GM12878 (cell line): ENCODE measurements around the gene GIGYF2. TPM values are rescaled to one million over a fixed set of nuclear protein-coding genes. Genes with fewer than 3 reads are reported as not detected.

Source experiments
- ATAC-seq: fragments of 200-7000 bp; cut with Tn5 transposase; 3 replicates; pipeline ENCODE4 v1.9.1; 2020; ENCODE audit warnings: mild to moderate bottlenecking, moderate library complexity
- BruUV-seq: library from RNA; stranded (reverse); fragments of 400-500 nt; replicated peaks from 2 replicates; lab custom pipeline; 2021; lab: Mats Ljungman, UMichigan
- CTCF ChIA-PET: fragments of 300-600 bp; sonication (Branson Sonifier 250); formaldehyde crosslinking; extraction: SDS; loops from one replicate; lab custom pipeline; 2021; ENCODE audit warnings: inconsistent platforms; lab: Yijun Ruan, JAX
- POLR2A ChIA-PET: fragments of 350-600 bp; formaldehyde crosslinking; extraction: SDS; loops from one replicate; lab custom pipeline; 2021; ENCODE audit warnings: inconsistent platforms; lab: Charles Lee
- RAD21 ChIA-PET: fragments of 300-600 bp; sonication (Branson Sonifier 250); formaldehyde crosslinking; loops from one replicate; lab custom pipeline; 2023; ENCODE audit warnings: antibody characterized with exemption; ENCODE audit not compliant: unreplicated experiment; lab: Charles Lee
- SMC1A ChIA-PET: fragments of 300-600 bp; sonication (Branson Sonifier 250); formaldehyde crosslinking; loops from one replicate; lab custom pipeline; 2023; ENCODE audit not compliant: unreplicated experiment, uncharacterized antibody; lab: Charles Lee
- DNase-seq: peaks from one replicate; pipeline ENCODE4 v3.0.0-alpha.2; 2011; ENCODE audit warnings: low read depth, low spot score
- FAIRE-seq: peaks from 3 replicates; lab custom pipeline; 2011; peaks lifted over from hg19 to GRCh38; lab: Jason Lieb, UNC
- H2AFZ ChIP-seq: 2 replicates; pipeline ENCODE4 v1.6.0; 2011; ENCODE audit warnings: low read depth, low read length, control low read depth; ENCODE audit not compliant: control insufficient read depth
- H3K27ac ChIP-seq: 2 replicates; pipeline ENCODE4 v1.5.1; 2011; ENCODE audit warnings: control low read depth; ENCODE audit not compliant: control insufficient read depth, insufficient read depth
- H3K27me3 ChIP-seq, 2 experiments: replicated peaks in 1 of 2; 2 replicates each; pipeline versions ENCODE4 v1.6.0 to v1.6.1; 2011; ENCODE audit warnings: low read length in 1 of 2; ENCODE audit not compliant: control insufficient read depth in 2 of 2, insufficient read depth in 2 of 2
- H3K36me3 ChIP-seq, 2 experiments: 2 replicates each; pipeline ENCODE4 v1.5.1; 2011; ENCODE audit warnings: low read length in 1 of 2; ENCODE audit not compliant: control insufficient read depth in 2 of 2, insufficient read depth in 2 of 2
- H3K4me1 ChIP-seq: 2 replicates; pipeline ENCODE4 v1.6.1; 2011; ENCODE audit warnings: mild to moderate bottlenecking, low read length, moderate library complexity, mixed read lengths; ENCODE audit not compliant: control insufficient read depth, insufficient read depth
- H3K4me2 ChIP-seq: 2 replicates; pipeline ENCODE4 v1.6.0; 2011; ENCODE audit warnings: control low read depth; ENCODE audit not compliant: control insufficient read depth, insufficient read depth
- H3K4me3 ChIP-seq: fragments of 200-600 bp; sonication (generic); 2 replicates; pipeline ENCODE4 v1.5.1; 2016
- H3K79me2 ChIP-seq: 2 replicates; pipeline ENCODE4 v1.6.0; 2011; ENCODE audit warnings: low read length; ENCODE audit not compliant: control insufficient read depth, insufficient read depth
- H3K9ac ChIP-seq: 2 replicates; pipeline ENCODE4 v1.8.0; 2011; ENCODE audit warnings: low read length, control low read depth, mixed read lengths; ENCODE audit not compliant: control insufficient read depth, insufficient read depth
- H3K9me3 ChIP-seq: replicated peaks from 3 replicates; pipeline ENCODE4 v1.5.1; 2011; ENCODE audit warnings: mild to moderate bottlenecking, low read length; ENCODE audit not compliant: control insufficient read depth, insufficient read depth
- H4K20me1 ChIP-seq: 2 replicates; pipeline ENCODE4 v1.6.0; 2011; ENCODE audit not compliant: control insufficient read depth, insufficient read depth
- ATF3 ChIP-seq: IDR thresholded peaks from 2 replicates; pipeline ENCODE4 v1.6.1; 2011; ENCODE audit warnings: low read depth, mild to moderate bottlenecking, low read length, moderate library complexity, borderline replicate concordance; ENCODE audit errors: extremely low read depth
- CTCF ChIP-seq, 3 experiments: IDR thresholded peaks in 2 of 3; conservative IDR thresholded peaks in 1 of 3; 2 replicates each; pipeline ENCODE4 v1.5.1; 2011; ENCODE audit warnings: low read depth in 3 of 3, low read length in 3 of 3, mild to moderate bottlenecking in 3 of 3, control low read depth in 2 of 3, moderate library complexity in 2 of 3, inconsistent platforms in 1 of 3, mixed read lengths in 1 of 3; ENCODE audit not compliant: control insufficient read depth in 2 of 3, insufficient read depth in 1 of 3; ENCODE audit errors: extremely low read depth in 1 of 3
- EGR1 ChIP-seq, 2 experiments: IDR thresholded peaks; 1 replicate in 1 of 2; 2 replicates in 1 of 2; pipeline ENCODE4 v1.6.1; 2011 to 2012; ENCODE audit warnings: low read depth in 2 of 2, low read length in 2 of 2, borderline replicate concordance in 1 of 2, mild to moderate bottlenecking in 1 of 2, moderate library complexity in 1 of 2
- ESRRA ChIP-seq: IDR thresholded peaks from 2 replicates; pipeline ENCODE4 v1.6.1; 2012; ENCODE audit warnings: mild to moderate bottlenecking, low read length, improper control_type of control experiment
- GATAD2B ChIP-seq: fragments of 450-650 bp; conservative IDR thresholded peaks from 2 replicates; pipeline ENCODE4 v1.6.1; 2017; ENCODE audit warnings: low read depth, mild to moderate bottlenecking, moderate library complexity
- RAD21 ChIP-seq: IDR thresholded peaks from 2 replicates; pipeline ENCODE4 v1.6.1; 2011; ENCODE audit warnings: mild to moderate bottlenecking, low read depth, low read length, moderate library complexity; ENCODE audit not compliant: insufficient read depth
- TBL1XR1 ChIP-seq: IDR thresholded peaks from 2 replicates; pipeline ENCODE4 v1.6.1; 2012; ENCODE audit warnings: low read depth, low read length, improper control_type of control experiment
- WGBS: methylation state at CpG from one replicate; pipeline ENCODE4 v1.1.6; 2016; ENCODE audit warnings: low lambda C conversion rate; ENCODE audit not compliant: insufficient replicate concordance, insufficient coverage; ENCODE audit errors: missing lambda C conversion rate; 5-methylcytosine and 5-hydroxymethylcytosine counted together
- in situ Hi-C: fragments of 300-500 bp; cut with MboI; formaldehyde crosslinking; loops from 9 replicates; pipeline ENCODE4 v1.14.3; 2018; ENCODE audit warnings: mixed read lengths
- intact Hi-C: fragments of 100-400 bp; cut with micrococcal nuclease; formaldehyde crosslinking; loops from one replicate; pipeline ENCODE4 v1.14.2; 2022; ENCODE audit not compliant: unreplicated experiment
- polyA plus RNA-seq, 11 experiments: library from polyadenylated mRNA; depleted of rRNA in 4 of 11; unstranded in 6 of 11; stranded (reverse) in 5 of 11; fragments of >200 nt; fragmentation: Nextera tagmentation in 4 of 11; fragmentation: Illumina TruSeq in 1 of 11; extraction: Ambion mirVana in 4 of 11; extraction: Trizol in 1 of 11; gene quantifications; 1 replicate in 1 of 11; 2 replicates in 10 of 11; pipeline versions ENCODE4 v1.2.1 to v1.2.3, GENCODE V29; 2011 to 2016; ENCODE audit warnings: inconsistent platforms in 2 of 11, missing spikeins in 2 of 11, low read depth in 1 of 11
- total RNA-seq, 4 experiments: library from RNA; depleted of rRNA in 3 of 4; stranded (reverse); fragments of >200 nt in 3 of 4; fragmentation: Illumina TruSeq in 1 of 4; extraction: Trizol in 1 of 4; gene quantifications; 2 replicates each; pipeline versions ENCODE4 v1.2.1 to v1.2.3, GENCODE V29; 2013 to 2021

Gene GIGYF2
- total and polyA plus RNA-seq, 10 of the 15 experiments (the other 5 are each of a cell fraction or from before 2014, with no cell fraction given): 12.2 to 47.2 (median 39.0) TPM

- POLR2A ChIA-PET: interaction anchor here (0.6 kb wide), 1 partner anchor 18 kb away, joined by 5 read pairs; no protein-coding TSS in a partner anchor
- no peak overlapping the region for H3K9ac ChIP-seq
- no peaks in the 10 kb centered on the region for H4K20me1 ChIP-seq
- H3K4me3 ChIP-seq: no peak overlapping the region
- RAD21 ChIA-PET: no interaction called here
- ATAC-seq (no peak), DNase-seq (no peak), FAIRE-seq (no peak)
- H3K79me2 ChIP-seq: no peaks in the 10 kb centered on the region
- no peak for TF ChIP-seq GATAD2B
- TF ChIP-seq ESRRA: no peak
- no peak for TF ChIP-seq TBL1XR1
- no peak for TF ChIP-seq ATF3
- no peak for TF ChIP-seq EGR1 (IDR thresholded peaks at IDR 0.05; ENCODE audit: borderline replicate concordance in 1 of 2, low read depth in 2 of 2, low read length in 2 of 2)
- TF ChIP-seq RAD21: peak; percentile 24; the same call in 1 of the 2 replicates
- TF ChIP-seq CTCF (IDR thresholded peaks at IDR 0.05 in 2 of 3, conservative IDR thresholded peaks at IDR 0.05 in 1 of 3; ENCODE audit: control insufficient read depth in 2 of 3, extremely low read depth in 1 of 3, insufficient read depth in 1 of 3, low read depth in 3 of 3, low read length in 3 of 3): peak in 1 of 3 experiments; percentile 2; a peak in 1 of 6 replicates
- WGBS: 60% methylated on average over 17 of the region's 17 CpGs
- CTCF ChIA-PET: no interaction called here
- H3K4me2 ChIP-seq: no peak overlapping the region
- no peak overlapping the region for H2AFZ ChIP-seq
- in situ Hi-C loops (no loop called here), intact Hi-C loops (no loop called here)
- BruUV-seq: no TSS peak
- H3K27ac ChIP-seq: no peak overlapping the region
- H3K36me3 ChIP-seq: no peaks in the 10 kb centered on the region
- no peaks in the 10 kb centered on the region for H3K4me1 ChIP-seq
- H3K27me3 ChIP-seq: no peaks in the 10 kb centered on the region
- no peaks in the 10 kb centered on the region for H3K9me3 ChIP-seq
- SMC1A ChIA-PET: no interaction called here
These were observed 28.2 kb upstream of the GIGYF2 start for GRCh38 chr2:232668805-232669444.
